A549 (cell line): Measurements from ENCODE around the gene CACFD1. TPM values are rescaled to one million over a fixed set of nuclear protein-coding genes. Genes with fewer than 3 reads are reported as not detected.

Source experiments
- ATAC-seq, 2 experiments: fragments of 200-7000 bp in 1 of 2; fragments of >200 bp in 1 of 2; cut with Nextera tagmentation in 1 of 2; cut with Tn5 transposase in 1 of 2; 3 replicates each; pipeline versions ENCODE4 v1.8.0 to v1.9.1; 2018 to 2020; ENCODE audit warnings: mild to moderate bottlenecking in 1 of 2, moderate library complexity in 1 of 2
- CTCF ChIA-PET: fragments of 300-600 bp; sonication (Branson Sonifier 250); formaldehyde crosslinking; extraction: SDS; loops from one replicate; lab custom pipeline; 2021; ENCODE audit warnings: antibody characterized with exemption, inconsistent platforms; lab: Yijun Ruan, JAX
- POLR2A ChIA-PET: fragments of 350-600 bp; formaldehyde crosslinking; extraction: SDS; loops from one replicate; lab custom pipeline; 2021; ENCODE audit warnings: antibody characterized with exemption, inconsistent platforms; lab: Yijun Ruan, JAX
- DNase-seq, 2 experiments: peaks; one replicate each; pipeline versions ENCODE4 v3.0.0 to v3.0.0-alpha.2; 2011 to 2016; ENCODE audit warnings: low read depth in 1 of 2, low spot score in 1 of 2
- FAIRE-seq: peaks from 2 replicates; lab custom pipeline; 2011; peaks lifted over from hg19 to GRCh38; lab: Jason Lieb, UNC
- H3K27ac ChIP-seq, 2 experiments: fragments of >200 bp; sonication (Bioruptor Twin); formaldehyde crosslinking; 3 replicates each; pipeline ENCODE4 v1.5.1; 2016 to 2017
- H3K4me1 ChIP-seq: fragments of >200 bp; sonication (Bioruptor Twin); formaldehyde crosslinking; 3 replicates; pipeline ENCODE4 v1.6.1; 2016
- H3K4me2 ChIP-seq: fragments of >200 bp; sonication (Bioruptor Twin); formaldehyde crosslinking; 3 replicates; pipeline ENCODE4 v1.6.1; 2016
- H3K4me3 ChIP-seq: fragments of >200 bp; sonication (Bioruptor Twin); formaldehyde crosslinking; 3 replicates; pipeline ENCODE4 v1.5.1; 2016
- H3K9me3 ChIP-seq: fragments of >200 bp; sonication (Bioruptor Twin); formaldehyde crosslinking; 3 replicates; pipeline ENCODE4 v1.6.1; 2016
- CBX2 ChIP-seq: fragments of 200-600 bp; sonication (generic); IDR thresholded peaks from 2 replicates; pipeline ENCODE4 v1.6.1; 2016; ENCODE audit warnings: low read depth, mild to moderate bottlenecking, borderline replicate concordance
- CBX8 ChIP-seq: fragments of 200-600 bp; sonication (generic); IDR thresholded peaks from 2 replicates; pipeline ENCODE4 v1.6.1; 2016
- CHD2 ChIP-seq: fragments of 150-350 bp; IDR thresholded peaks from 2 replicates; pipeline ENCODE4 v1.6.1; 2014; ENCODE audit warnings: low read length; ENCODE audit not compliant: partially characterized antibody
- CHD4 ChIP-seq: fragments of 200-600 bp; sonication (generic); IDR thresholded peaks from 2 replicates; pipeline ENCODE4 v1.6.1; 2016; ENCODE audit warnings: antibody characterized with exemption, mild to moderate bottlenecking, borderline replicate concordance
- EHF ChIP-seq: fragments of 250-450 bp; sonication (Bioruptor Pico); IDR thresholded peaks from 2 replicates; pipeline ENCODE4 v1.5.0; 2020; ENCODE audit warnings: mild to moderate bottlenecking
- EHMT2 ChIP-seq: fragments of 200-600 bp; sonication (generic); IDR thresholded peaks from 2 replicates; pipeline ENCODE4 v1.6.1; 2016; ENCODE audit warnings: antibody characterized with exemption, low read depth, mild to moderate bottlenecking, moderate library complexity
- EP300 ChIP-seq, 2 experiments: fragments of >200 bp; sonication (Bioruptor Twin); formaldehyde crosslinking; IDR thresholded peaks; 2 replicates in 1 of 2; 3 replicates in 1 of 2; pipeline ENCODE4 v1.6.1; 2016 to 2017
- FOXS1 ChIP-seq: fragments of 250-450 bp; sonication (Bioruptor Pico); IDR thresholded peaks from 2 replicates; pipeline ENCODE4 v1.5.0; 2020; ENCODE audit warnings: mild to moderate bottlenecking, moderate library complexity
- HEYL ChIP-seq: fragments of 250-450 bp; sonication (Bioruptor Pico); IDR thresholded peaks from 2 replicates; pipeline ENCODE4 v1.8.0; 2021; ENCODE audit warnings: mild to moderate bottlenecking, moderate library complexity
- HOXA7 ChIP-seq: fragments of 250-450 bp; sonication (Bioruptor Pico); IDR thresholded peaks from 2 replicates; pipeline ENCODE4 v1.5.0; 2020; ENCODE audit warnings: mild to moderate bottlenecking, moderate library complexity
- HOXB5 ChIP-seq: fragments of 250-450 bp; sonication (Bioruptor Pico); IDR thresholded peaks from 2 replicates; pipeline ENCODE4 v1.5.0; 2020; ENCODE audit warnings: mild to moderate bottlenecking, moderate library complexity
- JUNB ChIP-seq: fragments of >200 bp; sonication (Bioruptor Twin); formaldehyde crosslinking; IDR thresholded peaks from 2 replicates; pipeline ENCODE4 v1.6.1; 2016
- MAZ ChIP-seq: fragments of 150-350 bp; IDR thresholded peaks from 2 replicates; pipeline ENCODE4 v1.6.1; 2014; ENCODE audit warnings: antibody characterized with exemption, low read depth, low read length, borderline replicate concordance
- MYC ChIP-seq: IDR thresholded peaks from 2 replicates; pipeline ENCODE4 v1.6.1; 2012; ENCODE audit warnings: mild to moderate bottlenecking, inconsistent platforms, low read length, improper control_type of control experiment, borderline replicate concordance
- NPAS2 ChIP-seq: fragments of 250-450 bp; sonication (Bioruptor Pico); IDR thresholded peaks from 2 replicates; pipeline ENCODE4 v1.8.0; 2022; ENCODE audit warnings: mild to moderate bottlenecking, moderate library complexity, borderline replicate concordance
- NR3C1 ChIP-seq: fragments of >200 bp; sonication (Bioruptor Twin); formaldehyde crosslinking; IDR thresholded peaks from 3 replicates; pipeline ENCODE4 v1.6.1; 2017
- PBX3 ChIP-seq: IDR thresholded peaks from 2 replicates; pipeline ENCODE4 v1.6.1; 2012
- POLR2A ChIP-seq: IDR thresholded peaks from 2 replicates; pipeline ENCODE4 v1.6.1; 2012; ENCODE audit warnings: mild to moderate bottlenecking, low read length
- RARB ChIP-seq: fragments of 250-450 bp; sonication (Bioruptor Pico); IDR thresholded peaks from 2 replicates; pipeline ENCODE4 v1.8.0; 2021; ENCODE audit warnings: mild to moderate bottlenecking, moderate library complexity
- RCOR1 ChIP-seq: fragments of 150-350 bp; IDR thresholded peaks from 2 replicates; pipeline ENCODE4 v1.6.1; 2014; ENCODE audit warnings: antibody characterized with exemption, low read length, low read depth
- RFX5 ChIP-seq: fragments of 450-650 bp; IDR thresholded peaks from 2 replicates; pipeline ENCODE4 v1.7.1; 2014; ENCODE audit warnings: antibody characterized with exemption, mild to moderate bottlenecking, moderate library complexity
- RNF2 ChIP-seq: fragments of 200-600 bp; sonication (generic); IDR thresholded peaks from 2 replicates; pipeline ENCODE4 v1.6.1; 2016; ENCODE audit warnings: low read depth, mild to moderate bottlenecking, antibody characterized with exemption, moderate library complexity, borderline replicate concordance
- SMC3 ChIP-seq: fragments of >200 bp; sonication (Bioruptor Twin); formaldehyde crosslinking; IDR thresholded peaks from 3 replicates; pipeline ENCODE4 v1.6.1; 2018; ENCODE audit warnings: inconsistent platforms
- ZFP36 ChIP-seq: fragments of 450-650 bp; IDR thresholded peaks from 2 replicates; pipeline ENCODE4 v1.6.1; 2014; ENCODE audit warnings: borderline replicate concordance; ENCODE audit not compliant: partially characterized antibody
- ZSCAN20 ChIP-seq: fragments of 250-450 bp; sonication (Bioruptor Pico); IDR thresholded peaks from 2 replicates; pipeline ENCODE4 v1.8.0; 2022; ENCODE audit warnings: mild to moderate bottlenecking, moderate library complexity
- WGBS: methylation state at CpG from one replicate; pipeline ENCODE4 v1.1.6; 2017; ENCODE audit errors: missing lambda C conversion rate; 5-methylcytosine and 5-hydroxymethylcytosine counted together
- polyA plus RNA-seq, 4 experiments: library from polyadenylated mRNA; depleted of rRNA in 3 of 4; stranded (reverse); fragments of >200 nt; fragmentation: RNase III in 1 of 4; extraction: RNeasy Plus Mini Kit Qiagen cat#74134 plus additional on column Dnase treatment in 1 of 4; gene quantifications; 2 replicates in 3 of 4; 3 replicates in 1 of 4; pipeline ENCODE4 v1.2.3, GENCODE V29; 2011 to 2017
- TF ChIP-seq, protein P1 (sequence below): fragments of 450-650 bp; IDR thresholded peaks from 2 replicates; pipeline ENCODE4 v1.6.1; 2014; ENCODE audit warnings: antibody characterized with exemption

CACFD1 gene
- polyA plus RNA-seq, 2 of the 4 experiments (the other 2 are of a cell fraction) = 5.0 to 8.0 TPM

- Histone ChIP-seq H3K4me1 (0 out of 3 replicates have a peak, but pooled peaks cover 3% of the 10 kb centered on the region), H3K9me3 (no peaks in the 10 kb centered on the region), H3K27ac (no peak overlapping the region), H3K4me2 (no peak overlapping the region), H3K4me3 (no peak overlapping the region)
- TF ChIP-seq JUNB (no peak), FOXS1 (CRISPR knock-in tag) (no peak), CHD2 (no peak), ZSCAN20 (CRISPR knock-in tag) (no peak), POLR2A (no peak), PBX3 (no peak), EHF (CRISPR knock-in tag) (no peak), RARB (CRISPR knock-in tag) (no peak), RFX5 (no peak), CHD4 (no peak), RNF2 (no peak), CBX8 (no peak), HOXA7 (CRISPR knock-in tag) (no peak), NR3C1 (no peak), NPAS2 (CRISPR knock-in tag) (no peak), MAZ (no peak), RCOR1 (no peak), HEYL (CRISPR knock-in tag) (no peak), MYC (no peak)
- TF ChIP-seq, protein P1, sequence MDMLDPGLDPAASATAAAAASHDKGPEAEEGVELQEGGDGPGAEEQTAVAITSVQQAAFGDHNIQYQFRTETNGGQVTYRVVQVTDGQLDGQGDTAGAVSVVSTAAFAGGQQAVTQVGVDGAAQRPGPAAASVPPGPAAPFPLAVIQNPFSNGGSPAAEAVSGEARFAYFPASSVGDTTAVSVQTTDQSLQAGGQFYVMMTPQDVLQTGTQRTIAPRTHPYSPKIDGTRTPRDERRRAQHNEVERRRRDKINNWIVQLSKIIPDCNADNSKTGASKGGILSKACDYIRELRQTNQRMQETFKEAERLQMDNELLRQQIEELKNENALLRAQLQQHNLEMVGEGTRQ = no peak
- FAIRE-seq = no peak
- ChIA-PET POLR2A (no interaction called here), CTCF (interaction anchor here (0.6 to 7.6 kb wide), 6 partner anchors 9 to 771 kb away, joined by 3 to 76 read pairs (median 3); no protein-coding TSS in a partner anchor)
- no peak for ATAC-seq
- WGBS = 67% methylated on average over 18 of the region's 19 CpGs
- no peak for DNase-seq
Observed at GRCh38 chr9:133489253-133490190, 29.7 kb downstream of the CACFD1 start.

- no peak overlapping the region for H3K4me2 ChIP-seq
- ATAC-seq = no peak; a peak in 1 of 6 replicates
- POLR2A ChIA-PET = no interaction called here
- no peak for FAIRE-seq
- DNase-seq = no peak
- WGBS = 44% methylated on average over 13 of the region's 13 CpGs
- no peak overlapping the region for H3K27ac ChIP-seq
- H3K4me1 ChIP-seq = 0 out of 3 replicates have a peak, but pooled peaks cover 3% of the 10 kb centered on the region
- CTCF ChIA-PET = interaction anchor here (0.6 to 7.6 kb wide), 8 partner anchors 10 to 346 kb away, joined by 3 to 76 read pairs (median 3); no protein-coding TSS in a partner anchor
- no peaks in the 10 kb centered on the region for H3K9me3 ChIP-seq
- TF ChIP-seq MAZ (no peak), NPAS2 (CRISPR knock-in tag) (no peak), EHMT2 (no peak), HOXB5 (CRISPR knock-in tag) (no peak), CHD4 (no peak), ZFP36 (no peak), HEYL (CRISPR knock-in tag) (no peak), JUNB (no peak), CBX2 (no peak), RCOR1 (no peak), NR3C1 (no peak), EP300 (IDR thresholded peaks at IDR 0.05) (no peak), SMC3 (no peak)
- TF ChIP-seq, all 56 proteins: peak for 0
- H3K4me3 ChIP-seq = no peak overlapping the region
Observed at GRCh38 chr9:133490201-133490681, 30.5 kb downstream of the CACFD1 start.
